ENCODE measurements around the gene PPP1R16B.

PPP1R16B gene

DNA sequence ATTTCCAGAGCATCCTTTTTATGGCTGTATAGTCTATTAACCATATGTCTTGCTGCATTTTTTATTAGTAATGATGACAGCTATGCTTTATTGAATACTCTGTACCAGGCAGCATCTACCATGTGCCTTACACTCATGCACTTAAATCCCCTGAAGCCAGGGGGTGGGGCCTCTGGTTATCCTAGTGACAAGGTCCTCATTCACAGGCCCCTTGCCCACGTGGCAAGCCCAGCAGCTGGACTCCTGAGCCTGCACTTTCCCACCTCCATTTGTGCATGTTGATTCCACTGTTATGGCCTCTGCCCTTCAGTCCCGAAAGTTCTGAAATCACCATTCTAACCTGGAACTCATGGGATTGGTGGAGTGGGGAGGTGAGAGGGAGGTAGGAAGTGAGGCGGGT is 35.0 kb upstream of the PPP1R16B start:
- Histone ChIP-seq H3K9me3 (ENCODE audit: low read length) (peaks cover 4% of the 10 kb centered on the region; the same call in 1 of the 2 replicates), H3K4me2 (ENCODE audit: low read length) (no peak overlapping the region), H3K36me3 (ENCODE audit: insufficient read depth, low read length) (peaks cover 86% of the 10 kb centered on the region), H3F3A (ENCODE audit: insufficient read depth, low read length) (no peaks in the 10 kb centered on the region), H3K9me2 (ENCODE audit: low read depth, low read length) (no peaks in the 10 kb centered on the region), H3K27ac (ENCODE audit: low read depth, low read length, poor library complexity, severe bottlenecking) (no peak overlapping the region), H4K20me1 (ENCODE audit: insufficient read depth, low read length) (no peaks in the 10 kb centered on the region), H3K9ac (ENCODE audit: low read length) (no peak overlapping the region), H3K4me3 (ENCODE audit: low read depth, low read length, poor library complexity, severe bottlenecking) (no peak overlapping the region), H3K4me1 (ENCODE audit: insufficient read depth, low read length, severe bottlenecking) (no peaks in the 10 kb centered on the region), H2AFZ (ENCODE audit: low read length) (no peak overlapping the region), H3K27me3 (ENCODE audit: insufficient read depth, low read length) (no peaks in the 10 kb centered on the region), H3K79me2 (ENCODE audit: insufficient read depth, low read length) (no peaks in the 10 kb centered on the region)
- TF ChIP-seq, protein P1, sequence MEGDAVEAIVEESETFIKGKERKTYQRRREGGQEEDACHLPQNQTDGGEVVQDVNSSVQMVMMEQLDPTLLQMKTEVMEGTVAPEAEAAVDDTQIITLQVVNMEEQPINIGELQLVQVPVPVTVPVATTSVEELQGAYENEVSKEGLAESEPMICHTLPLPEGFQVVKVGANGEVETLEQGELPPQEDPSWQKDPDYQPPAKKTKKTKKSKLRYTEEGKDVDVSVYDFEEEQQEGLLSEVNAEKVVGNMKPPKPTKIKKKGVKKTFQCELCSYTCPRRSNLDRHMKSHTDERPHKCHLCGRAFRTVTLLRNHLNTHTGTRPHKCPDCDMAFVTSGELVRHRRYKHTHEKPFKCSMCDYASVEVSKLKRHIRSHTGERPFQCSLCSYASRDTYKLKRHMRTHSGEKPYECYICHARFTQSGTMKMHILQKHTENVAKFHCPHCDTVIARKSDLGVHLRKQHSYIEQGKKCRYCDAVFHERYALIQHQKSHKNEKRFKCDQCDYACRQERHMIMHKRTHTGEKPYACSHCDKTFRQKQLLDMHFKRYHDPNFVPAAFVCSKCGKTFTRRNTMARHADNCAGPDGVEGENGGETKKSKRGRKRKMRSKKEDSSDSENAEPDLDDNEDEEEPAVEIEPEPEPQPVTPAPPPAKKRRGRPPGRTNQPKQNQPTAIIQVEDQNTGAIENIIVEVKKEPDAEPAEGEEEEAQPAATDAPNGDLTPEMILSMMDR (IDR thresholded peaks at IDR 0.05; ENCODE audit: low read length), result no peak
- no peak for TF ChIP-seq EZH2 (IDR thresholded peaks at IDR 0.05; ENCODE audit: borderline replicate concordance, low read length)

DNA sequence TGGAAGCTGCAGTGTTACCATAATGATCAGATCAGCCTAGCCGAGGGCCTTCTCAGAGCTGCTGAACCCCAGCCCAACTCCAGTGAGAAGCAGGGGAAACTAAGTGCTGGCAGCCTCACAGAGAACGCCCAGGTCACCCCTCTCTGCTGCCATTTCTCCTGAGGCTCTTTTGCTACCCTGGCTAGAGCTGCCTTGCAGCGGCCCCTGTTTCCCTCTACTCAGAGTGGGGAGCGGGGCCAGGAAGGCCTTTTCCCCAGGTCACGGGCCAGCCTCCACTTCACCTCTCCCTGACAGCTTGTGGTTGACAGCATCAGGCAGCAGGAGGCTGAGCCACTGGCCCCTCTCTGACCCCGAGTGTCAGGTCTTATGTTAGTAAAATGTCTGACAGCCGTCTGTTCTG is 34.5 kb upstream of the PPP1R16B start:
- no peaks in the 10 kb centered on the region for H3K9me2 ChIP-seq (ENCODE audit: low read depth, low read length)

GRCh38 chr20:38771621-38772020 is 33.9 kb upstream of the PPP1R16B start:
- H3K27ac ChIP-seq (ENCODE audit: low read depth, low read length, poor library complexity, severe bottlenecking), result no peak overlapping the region
- H3K79me2 ChIP-seq (ENCODE audit: insufficient read depth, low read length), result no peaks in the 10 kb centered on the region
- H3F3A ChIP-seq (ENCODE audit: insufficient read depth, low read length), result no peaks in the 10 kb centered on the region
- H3K4me2 ChIP-seq (ENCODE audit: low read length), result no peak overlapping the region
- TF ChIP-seq, protein P1 (IDR thresholded peaks at IDR 0.05; ENCODE audit: low read length), result no peak
- TF ChIP-seq EZH2 (IDR thresholded peaks at IDR 0.05; ENCODE audit: borderline replicate concordance, low read length), result no peak
- no peaks in the 10 kb centered on the region for H3K4me1 ChIP-seq (ENCODE audit: insufficient read depth, low read length, severe bottlenecking)
- no peaks in the 10 kb centered on the region for H3K9me2 ChIP-seq (ENCODE audit: low read depth, low read length)
- peaks cover 4% of the 10 kb centered on the region; the same call in 1 of the 2 replicates for H3K9me3 ChIP-seq (ENCODE audit: low read length)
- no peak overlapping the region for H2AFZ ChIP-seq (ENCODE audit: low read length)
- H4K20me1 ChIP-seq (ENCODE audit: insufficient read depth, low read length), result no peaks in the 10 kb centered on the region
- no peak overlapping the region for H3K9ac ChIP-seq (ENCODE audit: low read length)
- no peaks in the 10 kb centered on the region for H3K27me3 ChIP-seq (ENCODE audit: insufficient read depth, low read length)
- peaks cover 85% of the 10 kb centered on the region for H3K36me3 ChIP-seq (ENCODE audit: insufficient read depth, low read length)
- no peak overlapping the region for H3K4me3 ChIP-seq (ENCODE audit: low read depth, low read length, poor library complexity, severe bottlenecking)

More for the DNA sequence above, 34.5 kb upstream of the PPP1R16B start:
- TF ChIP-seq EZH2 (IDR thresholded peaks at IDR 0.05; ENCODE audit: borderline replicate concordance, low read length), result no peak
- Histone ChIP-seq H4K20me1 (ENCODE audit: insufficient read depth, low read length) (no peaks in the 10 kb centered on the region), H3K4me1 (ENCODE audit: insufficient read depth, low read length, severe bottlenecking) (no peaks in the 10 kb centered on the region), H3K4me3 (ENCODE audit: low read depth, low read length, poor library complexity, severe bottlenecking) (no peak overlapping the region), H2AFZ (ENCODE audit: low read length) (no peak overlapping the region), H3K4me2 (ENCODE audit: low read length) (no peak overlapping the region), H3K9me3 (ENCODE audit: low read length) (peaks cover 4% of the 10 kb centered on the region; the same call in 1 of the 2 replicates), H3K79me2 (ENCODE audit: insufficient read depth, low read length) (no peaks in the 10 kb centered on the region), H3K27ac (ENCODE audit: low read depth, low read length, poor library complexity, severe bottlenecking) (no peak overlapping the region), H3K27me3 (ENCODE audit: insufficient read depth, low read length) (no peaks in the 10 kb centered on the region), H3K36me3 (ENCODE audit: insufficient read depth, low read length) (peaks cover 85% of the 10 kb centered on the region), H3K9ac (ENCODE audit: low read length) (no peak overlapping the region), H3F3A (ENCODE audit: insufficient read depth, low read length) (no peaks in the 10 kb centered on the region)

- Histone ChIP-seq H3K9me2 (ENCODE audit: low read depth, low read length) (no peaks in the 10 kb centered on the region), H3K9me3 (ENCODE audit: low read length) (peaks cover 4% of the 10 kb centered on the region; the same call in 1 of the 2 replicates), H2AFZ (ENCODE audit: low read length) (no peak overlapping the region), H4K20me1 (ENCODE audit: insufficient read depth, low read length) (no peaks in the 10 kb centered on the region), H3K4me1 (ENCODE audit: insufficient read depth, low read length, severe bottlenecking) (no peaks in the 10 kb centered on the region), H3K4me3 (ENCODE audit: low read depth, low read length, poor library complexity, severe bottlenecking) (no peak overlapping the region), H3K36me3 (ENCODE audit: insufficient read depth, low read length) (peaks cover 67% of the 10 kb centered on the region), H3K27me3 (ENCODE audit: insufficient read depth, low read length) (no peaks in the 10 kb centered on the region), H3K4me2 (ENCODE audit: low read length) (no peak overlapping the region), H3K79me2 (ENCODE audit: insufficient read depth, low read length) (no peaks in the 10 kb centered on the region), H3K9ac (ENCODE audit: low read length) (no peak overlapping the region), H3F3A (ENCODE audit: insufficient read depth, low read length) (no peaks in the 10 kb centered on the region), H3K27ac (ENCODE audit: low read depth, low read length, poor library complexity, severe bottlenecking) (no peak overlapping the region)
- TF ChIP-seq, protein P1 (IDR thresholded peaks at IDR 0.05; ENCODE audit: low read length), result no peak
- no peak for TF ChIP-seq EZH2 (IDR thresholded peaks at IDR 0.05; ENCODE audit: borderline replicate concordance, low read length)
Observed at GRCh38 chr20:38774167-38774566, 31.3 kb upstream of the PPP1R16B start.

All from OCI-LY1 (cell line).